SK-N-MC (cell line): ENCODE data around the gene LRRC4C.

Source experiments
- DNase-seq: peaks from one replicate; pipeline ENCODE4 v3.0.0-alpha.2; 2011; ENCODE audit warnings: low read depth, low spot score
- H3K27ac ChIP-seq: fragments of 200-600 bp; sonication (generic); 2 replicates; pipeline ENCODE4 v1.5.1; 2016; ENCODE audit warnings: mixed run types
- H3K36me3 ChIP-seq: fragments of 200-600 bp; sonication (generic); 2 replicates; pipeline ENCODE4 v1.6.1; 2017; ENCODE audit warnings: antibody characterized with exemption, low read length, mixed read lengths; ENCODE audit not compliant: insufficient read depth
- H3K4me3 ChIP-seq: fragments of 200-600 bp; sonication (generic); 2 replicates; pipeline ENCODE4 v1.5.1; 2016
- H3K9ac ChIP-seq: fragments of 200-600 bp; sonication (generic); 2 replicates; pipeline ENCODE4 v1.8.0; 2017; ENCODE audit warnings: mixed run types, mixed read lengths; ENCODE audit not compliant: insufficient read length
- H3K9me3 ChIP-seq: fragments of 200-600 bp; sonication (generic); 2 replicates; pipeline ENCODE4 v1.6.1; 2017; ENCODE audit warnings: low read depth, mild to moderate bottlenecking, antibody characterized with exemption, low read length, moderate library complexity, mixed read lengths
- EZH2 ChIP-seq: fragments of 200-600 bp; sonication (generic); IDR thresholded peaks from one replicate; pipeline ENCODE4 v1.6.1; 2017; ENCODE audit warnings: antibody characterized with exemption
- FOXP2 ChIP-seq: optimal IDR thresholded peaks from 2 replicates; pipeline ENCODE3; 2011; ENCODE audit warnings: mild to moderate bottlenecking, moderate library complexity; ENCODE audit not compliant: insufficient read depth; ENCODE audit errors: extremely low read length, control extremely low read depth
- POLR2AphosphoS5 ChIP-seq: IDR thresholded peaks from 2 replicates; pipeline ENCODE4 v1.6.1; 2012; ENCODE audit warnings: mild to moderate bottlenecking, low read depth, low read length, borderline replicate concordance

Gene LRRC4C

GRCh38 chr11:40370821-40371616 lies 1088.4 kb downstream of the LRRC4C start:
- Histone ChIP-seq H3K9ac (no peak overlapping the region), H3K4me3 (no peak overlapping the region), H3K27ac (no peak overlapping the region), H3K9me3 (no peaks in the 10 kb centered on the region), H3K36me3 (no peaks in the 10 kb centered on the region)
- TF ChIP-seq FOXP2 (no peak), POLR2AphosphoS5 (no peak), EZH2 (no peak)
- no peak for DNase-seq

GRCh38 chr11:40360206-40360798 lies 1099.2 kb downstream of the LRRC4C start:
- H3K9ac ChIP-seq: no peak overlapping the region
- H3K4me3 ChIP-seq: no peak overlapping the region
- no peak for DNase-seq
- no peak overlapping the region for H3K27ac ChIP-seq
- TF ChIP-seq EZH2 (no peak), FOXP2 (no peak), POLR2AphosphoS5 (no peak)
- H3K36me3 ChIP-seq: no peaks in the 10 kb centered on the region
- H3K9me3 ChIP-seq: no peaks in the 10 kb centered on the region

GRCh38 chr11:40354121-40354520 lies 1105.3 kb downstream of the LRRC4C start:
- no peak for DNase-seq
- Histone ChIP-seq H3K27ac (no peak overlapping the region), H3K9ac (no peak overlapping the region), H3K36me3 (no peaks in the 10 kb centered on the region), H3K9me3 (no peaks in the 10 kb centered on the region), H3K4me3 (no peak overlapping the region)
- no peak for TF ChIP-seq POLR2AphosphoS5

DNA sequence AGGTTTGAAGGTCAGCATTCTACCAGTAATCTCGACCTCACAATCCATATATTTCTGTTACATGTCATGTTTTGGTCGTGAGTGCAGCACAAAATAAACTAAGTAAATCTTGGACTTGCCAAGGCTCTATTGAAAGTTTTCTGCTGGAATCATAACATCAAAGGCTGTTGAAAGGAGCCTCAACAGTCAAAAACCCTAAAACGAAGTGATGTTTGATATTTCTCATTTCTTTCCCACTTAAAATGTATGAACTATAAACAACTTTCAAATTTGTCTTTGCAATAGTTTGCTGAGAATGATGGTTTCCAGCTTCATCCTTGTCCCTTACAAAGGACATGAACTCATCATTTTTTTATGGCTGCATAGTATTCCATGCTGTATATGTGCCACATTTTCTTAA lies 1118.5 kb downstream of the LRRC4C start:
- no peaks in the 10 kb centered on the region for H3K36me3 ChIP-seq
- no peaks in the 10 kb centered on the region for H3K9me3 ChIP-seq
- H3K4me3 ChIP-seq: no peak overlapping the region
- DNase-seq: no peak
- TF ChIP-seq POLR2AphosphoS5 (no peak), EZH2 (no peak), FOXP2 (no peak)
- no peak overlapping the region for H3K27ac ChIP-seq
- H3K9ac ChIP-seq: no peak overlapping the region

- no peak overlapping the region for H3K4me3 ChIP-seq
- DNase-seq: no peak
- no peak overlapping the region for H3K9ac ChIP-seq
- no peak overlapping the region for H3K27ac ChIP-seq
- TF ChIP-seq EZH2 (no peak), FOXP2 (no peak), POLR2AphosphoS5 (no peak)
- H3K36me3 ChIP-seq: no peaks in the 10 kb centered on the region
- H3K9me3 ChIP-seq: no peaks in the 10 kb centered on the region
These were observed 1120.7 kb downstream of the LRRC4C start for GRCh38 chr11:40338739-40339138.

- H3K9ac ChIP-seq: no peak overlapping the region
- TF ChIP-seq EZH2 (no peak), FOXP2 (no peak), POLR2AphosphoS5 (no peak)
- DNase-seq: no peak
- H3K36me3 ChIP-seq: no peaks in the 10 kb centered on the region
- H3K27ac ChIP-seq: no peak overlapping the region
- no peak overlapping the region for H3K4me3 ChIP-seq
- H3K9me3 ChIP-seq: no peaks in the 10 kb centered on the region
These were observed 1121.4 kb downstream of the LRRC4C start for GRCh38 chr11:40338062-40338461.

- Histone ChIP-seq H3K4me3 (no peak overlapping the region), H3K9ac (no peak overlapping the region)
- no peak for TF ChIP-seq FOXP2
These were observed 1122.3 kb downstream of the LRRC4C start for GRCh38 chr11:40337118-40337517.

DNA sequence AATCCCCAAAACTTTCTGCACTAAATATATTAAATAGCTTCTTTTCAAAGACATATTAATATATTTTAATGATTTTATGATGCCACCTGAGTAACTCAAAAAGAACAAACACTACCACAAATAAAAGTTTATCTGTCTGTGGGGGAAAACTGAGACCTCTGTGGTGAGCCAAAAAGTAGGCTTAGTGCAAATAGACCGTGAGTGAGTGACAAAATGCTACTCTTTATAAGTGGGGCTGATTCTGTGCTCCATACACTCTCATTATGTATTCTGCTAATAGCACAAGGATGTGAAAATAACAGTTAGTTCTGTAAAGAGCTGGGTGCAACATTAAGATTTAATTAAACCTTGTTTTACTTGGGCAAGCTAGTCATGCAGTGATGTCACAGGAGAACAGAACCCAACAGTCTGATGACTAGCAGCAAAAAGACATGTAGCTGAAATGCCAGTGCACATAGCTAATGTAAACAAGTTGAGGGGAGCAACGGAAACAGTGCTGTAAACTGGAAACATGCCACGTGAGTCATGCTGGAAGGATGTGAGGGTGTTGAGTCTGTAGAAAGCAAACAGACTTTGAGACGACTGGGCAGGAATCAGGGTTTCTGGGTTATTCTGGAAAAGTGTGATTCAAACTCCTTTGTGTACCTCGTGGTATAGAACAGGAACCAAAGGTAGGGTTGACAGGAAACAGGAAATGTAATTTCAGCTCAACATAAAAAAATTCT lies 1130.4 kb downstream of the LRRC4C start:
- no peaks in the 10 kb centered on the region for H3K9me3 ChIP-seq
- H3K36me3 ChIP-seq: no peaks in the 10 kb centered on the region
- H3K4me3 ChIP-seq: no peak overlapping the region
- H3K9ac ChIP-seq: no peak overlapping the region
- no peak for DNase-seq
- H3K27ac ChIP-seq: no peak overlapping the region
- TF ChIP-seq FOXP2 (peak; percentile 6), POLR2AphosphoS5 (no peak)

More at GRCh38 chr11:40337118-40337517, 1122.3 kb downstream of the LRRC4C start:
- DNase-seq: no peak
- H3K27ac ChIP-seq: no peak overlapping the region
- no peaks in the 10 kb centered on the region for H3K36me3 ChIP-seq
- H3K9me3 ChIP-seq: no peaks in the 10 kb centered on the region
